SW480 (cell line): ENCODE results near the gene SLC1A7.

Source experiments
- DNase-seq: peaks from one replicate; pipeline ENCODE4 v3.0.0-alpha.2; 2016; ENCODE audit warnings: low spot score

Gene SLC1A7

GRCh38 chr1:53134042-53134485, 8.4 kb downstream of the SLC1A7 start:
- no peak for DNase-seq

GRCh38 chr1:53133261-53134041, 9.0 kb downstream of the SLC1A7 start:
- no peak for DNase-seq

- DNase-seq, result no peak
These were observed 10.3 kb downstream of the SLC1A7 start for GRCh38 chr1:53132176-53132575.

GRCh38 chr1:53131590-53131938, 10.9 kb downstream of the SLC1A7 start:
- DNase-seq, result no peak

GRCh38 chr1:53130878-53131589, 11.4 kb downstream of the SLC1A7 start:
- DNase-seq, result no peak

- no peak for DNase-seq
These were observed 11.9 kb downstream of the SLC1A7 start for GRCh38 chr1:53130598-53130877.

- DNase-seq, result no peak
These were observed 12.4 kb downstream of the SLC1A7 start for GRCh38 chr1:53129891-53130597.

GRCh38 chr1:53128401-53128800, 14.0 kb downstream of the SLC1A7 start:
- no peak for DNase-seq

- no peak for DNase-seq
These were observed 14.9 kb downstream of the SLC1A7 start for GRCh38 chr1:53127546-53127945.

GRCh38 chr1:53126495-53126894, 15.9 kb downstream of the SLC1A7 start:
- DNase-seq, result no peak

- DNase-seq, result no peak
These were observed 16.6 kb downstream of the SLC1A7 start for GRCh38 chr1:53125623-53126360.

- DNase-seq, result no peak
These were observed 17.3 kb downstream of the SLC1A7 start for GRCh38 chr1:53125122-53125521.

GRCh38 chr1:53123453-53124140, 18.8 kb downstream of the SLC1A7 start:
- DNase-seq, result no peak

GRCh38 chr1:53122961-53123413, 19.5 kb downstream of the SLC1A7 start:
- no peak for DNase-seq

- DNase-seq, result no peak
These were observed 20.1 kb downstream of the SLC1A7 start for GRCh38 chr1:53122201-53122885.

GRCh38 chr1:53121319-53122172, 20.9 kb downstream of the SLC1A7 start:
- DNase-seq, result peak; percentile 25

- no peak for DNase-seq
These were observed 21.8 kb downstream of the SLC1A7 start for GRCh38 chr1:53120659-53121058.

GRCh38 chr1:53117836-53118235, 24.6 kb downstream of the SLC1A7 start:
- no peak for DNase-seq

GRCh38 chr1:53116933-53117600, 25.4 kb downstream of the SLC1A7 start:
- no peak for DNase-seq
